HEK293T (cell line): ENCODE measurements around the gene ATXN2.

Experiments
- CTCF ChIA-PET: fragments of 350-600 bp; formaldehyde crosslinking; extraction: SDS; loops from one replicate; lab custom pipeline; 2021; ENCODE audit warnings: antibody characterized with exemption, inconsistent platforms; lab: Yijun Ruan, JAX
- POLR2A ChIA-PET: fragments of 350-600 bp; formaldehyde crosslinking; extraction: SDS; loops from one replicate; lab custom pipeline; 2020; ENCODE audit warnings: antibody characterized with exemption, inconsistent platforms; lab: Yijun Ruan, JAX
- DNase-seq: peaks from one replicate; pipeline ENCODE4 v3.0.0; 2012; ENCODE audit warnings: mixed read lengths; ENCODE audit errors: extremely low spot score
- ARNT ChIP-seq: fragments of 450-650 bp; IDR thresholded peaks from 2 replicates; pipeline ENCODE4 v1.6.1; 2017; ENCODE audit warnings: mild to moderate bottlenecking
- BHLHE40 ChIP-seq: fragments of 450-650 bp; IDR thresholded peaks from 2 replicates; pipeline ENCODE4 v1.6.1; 2016; ENCODE audit warnings: mild to moderate bottlenecking, moderate library complexity, borderline replicate concordance
- CTBP1 ChIP-seq: fragments of 450-650 bp; IDR thresholded peaks from 2 replicates; pipeline ENCODE4 v1.6.1; 2016; ENCODE audit warnings: borderline replicate concordance
- ELF4 ChIP-seq: fragments of 450-650 bp; IDR thresholded peaks from 2 replicates; pipeline ENCODE4 v1.6.1; 2017; ENCODE audit warnings: antibody characterized with exemption
- FOXA1 ChIP-seq: fragments of 450-650 bp; IDR thresholded peaks from 2 replicates; pipeline ENCODE4 v1.6.1; 2016; ENCODE audit warnings: mild to moderate bottlenecking
- FOXK2 ChIP-seq: fragments of 450-650 bp; IDR thresholded peaks from 2 replicates; pipeline ENCODE4 v1.6.1; 2016; ENCODE audit warnings: mild to moderate bottlenecking
- FOXM1 ChIP-seq: fragments of 450-650 bp; IDR thresholded peaks from 2 replicates; pipeline ENCODE4 v1.6.1; 2017; ENCODE audit warnings: mild to moderate bottlenecking, borderline replicate concordance
- HDGF ChIP-seq: fragments of 450-650 bp; IDR thresholded peaks from 2 replicates; pipeline ENCODE4 v1.6.1; 2017; ENCODE audit warnings: antibody characterized with exemption, borderline replicate concordance
- L3MBTL2 ChIP-seq: fragments of 450-650 bp; conservative IDR thresholded peaks from 2 replicates; pipeline ENCODE4 v1.6.1; 2016; ENCODE audit warnings: mild to moderate bottlenecking
- LEF1 ChIP-seq: fragments of 450-650 bp; IDR thresholded peaks from 2 replicates; pipeline ENCODE4 v1.6.1; 2017; ENCODE audit warnings: mild to moderate bottlenecking, borderline replicate concordance
- NFRKB ChIP-seq: fragments of 450-650 bp; IDR thresholded peaks from 2 replicates; pipeline ENCODE4 v1.6.1; 2016; ENCODE audit warnings: mild to moderate bottlenecking, moderate library complexity
- SP1 ChIP-seq: fragments of 450-650 bp; IDR thresholded peaks from 2 replicates; pipeline ENCODE4 v1.6.1; 2017
- SUZ12 ChIP-seq: fragments of 450-650 bp; IDR thresholded peaks from 2 replicates; pipeline ENCODE4 v1.6.1; 2016; ENCODE audit warnings: mild to moderate bottlenecking
- TARDBP ChIP-seq: fragments of 450-650 bp; IDR thresholded peaks from 2 replicates; pipeline ENCODE4 v1.6.1; 2016
- ZNF384 ChIP-seq: fragments of 450-650 bp; IDR thresholded peaks from 2 replicates; pipeline ENCODE4 v1.6.1; 2016
- TF ChIP-seq, protein P1 (sequence below): fragments of 450-650 bp; IDR thresholded peaks from 2 replicates; pipeline ENCODE4 v1.6.1; 2016

Gene ATXN2

GRCh38 chr12:111582133-111582747 is 16.9 kb downstream of the ATXN2 start:
- CTCF ChIA-PET, result no interaction called here
- TF ChIP-seq ARNT, result no peak
- no peak for TF ChIP-seq SP1
- no peak for TF ChIP-seq HDGF
- no peak for TF ChIP-seq BHLHE40
- TF ChIP-seq ZNF384, result no peak
- no peak for TF ChIP-seq FOXM1
- TF ChIP-seq TARDBP, result no peak
- no peak for TF ChIP-seq FOXK2
- no peak for TF ChIP-seq LEF1
- POLR2A ChIA-PET, result no interaction called here
- no peak for DNase-seq

DNA sequence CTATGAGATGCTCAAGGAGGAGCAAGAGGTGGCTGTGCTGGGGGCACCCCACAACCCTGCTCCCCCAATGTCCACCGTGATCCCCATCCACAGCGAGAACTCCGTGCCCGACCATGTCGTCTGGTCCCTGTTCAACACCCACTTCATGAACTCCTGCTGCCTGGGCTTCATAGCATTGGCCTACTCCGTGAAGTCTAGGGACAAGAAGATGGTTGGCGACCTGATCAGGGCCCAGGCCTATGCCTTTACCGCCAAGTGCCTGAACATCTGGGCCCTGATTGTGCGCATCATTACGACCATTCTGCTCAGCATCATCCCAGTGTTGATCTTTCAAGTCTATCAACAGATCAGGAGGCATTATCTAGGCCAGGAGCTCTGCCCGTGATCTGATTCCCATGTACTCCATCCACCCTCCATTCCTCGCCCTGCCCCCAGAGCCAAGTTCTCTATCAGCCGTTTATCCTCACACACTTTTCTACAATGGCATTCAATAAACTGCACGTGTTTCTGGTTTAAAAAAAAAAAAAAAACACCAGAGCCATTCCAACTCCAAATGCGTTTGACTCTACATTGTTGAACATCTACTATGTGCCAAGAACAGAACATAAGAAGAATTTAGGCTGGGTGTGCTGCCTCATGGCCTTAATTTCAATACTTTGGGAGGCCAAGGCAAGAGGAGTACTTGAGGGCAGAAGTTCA is 17.5 kb downstream of the ATXN2 start:
- TF ChIP-seq LEF1, result no peak
- TF ChIP-seq L3MBTL2, result no peak
- TF ChIP-seq ZNF384, result no peak
- TF ChIP-seq ARNT, result no peak
- no peak for TF ChIP-seq FOXM1
- TF ChIP-seq BHLHE40, result no peak
- TF ChIP-seq FOXK2, result no peak
- no peak for TF ChIP-seq SUZ12
- no peak for DNase-seq
- ChIA-PET CTCF (no interaction called here), POLR2A (no interaction called here)

DNA sequence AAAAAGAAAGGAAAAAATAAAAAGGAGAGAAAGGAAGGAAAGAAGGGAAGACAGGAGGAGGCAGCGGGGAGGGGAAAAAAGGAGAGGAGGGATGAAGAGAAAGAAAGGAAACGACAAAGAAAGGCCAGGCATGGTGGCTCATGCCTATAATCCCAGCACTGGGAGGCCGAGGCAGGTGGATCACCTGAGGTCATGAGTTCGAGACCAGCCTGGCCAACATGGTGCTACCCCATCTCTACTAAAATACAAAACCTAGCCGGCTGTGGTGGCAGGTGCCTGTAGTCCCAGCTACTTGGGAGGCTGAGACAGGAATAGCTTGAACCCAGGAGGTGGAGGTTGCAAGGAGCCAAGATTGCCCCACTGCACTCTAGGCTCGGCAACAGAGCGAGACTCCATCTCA is 18.4 kb downstream of the ATXN2 start:
- DNase-seq, result no peak
- TF ChIP-seq, protein P1, sequence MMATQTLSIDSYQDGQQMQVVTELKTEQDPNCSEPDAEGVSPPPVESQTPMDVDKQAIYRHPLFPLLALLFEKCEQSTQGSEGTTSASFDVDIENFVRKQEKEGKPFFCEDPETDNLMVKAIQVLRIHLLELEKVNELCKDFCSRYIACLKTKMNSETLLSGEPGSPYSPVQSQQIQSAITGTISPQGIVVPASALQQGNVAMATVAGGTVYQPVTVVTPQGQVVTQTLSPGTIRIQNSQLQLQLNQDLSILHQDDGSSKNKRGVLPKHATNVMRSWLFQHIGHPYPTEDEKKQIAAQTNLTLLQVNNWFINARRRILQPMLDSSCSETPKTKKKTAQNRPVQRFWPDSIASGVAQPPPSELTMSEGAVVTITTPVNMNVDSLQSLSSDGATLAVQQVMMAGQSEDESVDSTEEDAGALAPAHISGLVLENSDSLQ, result no peak
- TF ChIP-seq FOXK2, result no peak
- no peak for TF ChIP-seq FOXM1
- TF ChIP-seq LEF1, result no peak
- no peak for TF ChIP-seq TARDBP
- TF ChIP-seq ELF4, result no peak
- TF ChIP-seq SUZ12, result no peak
- no peak for TF ChIP-seq BHLHE40
- no peak for TF ChIP-seq NFRKB
- TF ChIP-seq ZNF384, result no peak
- POLR2A ChIA-PET, result no interaction called here
- CTCF ChIA-PET, result no interaction called here

DNA sequence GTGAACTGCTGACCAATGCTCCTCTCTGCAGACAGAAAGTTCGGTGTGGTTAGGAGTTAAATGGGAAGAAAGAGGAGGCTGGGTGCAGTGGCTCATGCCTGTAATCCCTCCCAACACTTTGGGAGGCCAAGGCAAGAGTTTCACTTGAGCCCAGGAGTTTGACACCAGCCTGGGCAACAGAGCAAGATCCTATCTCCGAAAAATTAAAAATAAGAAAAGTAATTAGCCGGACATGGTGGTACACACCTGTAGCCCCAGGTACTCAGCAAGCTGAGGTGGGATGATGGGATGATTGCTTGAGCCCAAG is 19.0 kb downstream of the ATXN2 start:
- POLR2A ChIA-PET, result no interaction called here
- TF ChIP-seq FOXA1 (no peak), LEF1 (no peak), CTBP1 (no peak), TARDBP (no peak), HDGF (no peak), FOXK2 (no peak), ELF4 (no peak), NFRKB (no peak), SUZ12 (no peak), FOXM1 (no peak)
- TF ChIP-seq, protein P1, result no peak
- CTCF ChIA-PET, result interaction anchor here (1.2 kb wide), 1 partner anchor 14 kb away, joined by 10 read pairs; no protein-coding TSS in a partner anchor
- DNase-seq, result no peak

DNA sequence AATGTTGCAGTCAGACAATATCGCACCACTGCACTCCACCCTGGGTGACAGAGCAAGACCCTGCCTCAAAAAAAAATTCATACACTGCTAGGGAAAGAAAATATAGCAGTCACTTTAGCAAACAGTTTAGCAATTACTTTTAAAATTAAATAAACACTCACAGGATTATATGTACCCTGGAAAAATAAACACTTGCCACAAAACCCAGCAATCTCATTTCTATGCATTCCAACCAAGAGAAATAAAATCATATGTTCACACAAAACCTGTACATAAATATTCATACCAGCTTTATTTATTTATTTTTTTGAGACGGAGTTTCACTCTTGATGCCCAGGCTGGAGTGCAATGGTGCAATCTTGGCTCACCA is 20.2 kb downstream of the ATXN2 start:
- ChIA-PET POLR2A (no interaction called here), CTCF (interaction anchor here (1.2 kb wide), 1 partner anchor 15 kb away, joined by 10 read pairs; no protein-coding TSS in a partner anchor)
- no peak for DNase-seq
- TF ChIP-seq HDGF (no peak), ARNT (no peak), FOXM1 (no peak), ELF4 (no peak), L3MBTL2 (no peak), NFRKB (no peak), SP1 (no peak), LEF1 (no peak), ZNF384 (no peak), FOXK2 (no peak), BHLHE40 (no peak), TARDBP (no peak), SUZ12 (no peak), CTBP1 (no peak), FOXA1 (no peak)
- TF ChIP-seq, protein P1, result no peak

GRCh38 chr12:111578276-111578970 is 20.7 kb downstream of the ATXN2 start:
- DNase-seq, result no peak
- TF ChIP-seq LEF1, result no peak
- TF ChIP-seq, protein P1, result no peak
- TF ChIP-seq ELF4, result no peak
- no peak for TF ChIP-seq FOXM1
- no peak for TF ChIP-seq NFRKB
- no peak for TF ChIP-seq SUZ12
- no peak for TF ChIP-seq HDGF
- no peak for TF ChIP-seq CTBP1
- TF ChIP-seq BHLHE40, result no peak
- TF ChIP-seq ZNF384, result no peak
- no peak for TF ChIP-seq SP1
- TF ChIP-seq FOXK2, result no peak
- no peak for TF ChIP-seq L3MBTL2
- no peak for TF ChIP-seq TARDBP
- no peak for TF ChIP-seq ARNT
- no peak for TF ChIP-seq FOXA1
- POLR2A ChIA-PET, result no interaction called here
- CTCF ChIA-PET, result no interaction called here
